ENCODE measurements around the gene TRPV2. TPM values are rescaled to one million over a fixed set of nuclear protein-coding genes. Genes with fewer than 3 reads are reported as not detected.
"Not testable (repeated sequence)": the region's sequence is repeated elsewhere in the genome, so short reads cannot be mapped to it uniquely, and the experiment has no call there.

Gene TRPV2
- polyA plus RNA-seq, 6 donors from 2014 or later, result 36.2 to 59.9 (median 44.0) TPM

GRCh38 chr17:16384557-16384956 lies 30.8 kb upstream of the TRPV2 start:
- H3K36me3 Mint-ChIP-seq, result peaks cover 7 to 21% of the 10 kb centered on the region in 2 donors
- peaks cover 0 to 3% (median 0%) of the 10 kb centered on the region in 7 donors for H3K9me3 Mint-ChIP-seq
- ATAC-seq (ENCODE audit: low read depth in 2 of 2) (no peak), DNase-seq (no peak)
- H3K27me3 Mint-ChIP-seq, result no peaks in the 10 kb centered on the region
- peak overlapping the region in 5 of 8 donors; percentile 13 to 71 (median 57) for H3K4me3 Mint-ChIP-seq
- H3K4me1 Mint-ChIP-seq, result peaks cover 39 to 51% (median 49%) of the 10 kb centered on the region in 3 donors
- H3K27ac Mint-ChIP-seq, result peak overlapping the region in 4 of 6 donors; percentile 58 to 83 (median 68)

DNA sequence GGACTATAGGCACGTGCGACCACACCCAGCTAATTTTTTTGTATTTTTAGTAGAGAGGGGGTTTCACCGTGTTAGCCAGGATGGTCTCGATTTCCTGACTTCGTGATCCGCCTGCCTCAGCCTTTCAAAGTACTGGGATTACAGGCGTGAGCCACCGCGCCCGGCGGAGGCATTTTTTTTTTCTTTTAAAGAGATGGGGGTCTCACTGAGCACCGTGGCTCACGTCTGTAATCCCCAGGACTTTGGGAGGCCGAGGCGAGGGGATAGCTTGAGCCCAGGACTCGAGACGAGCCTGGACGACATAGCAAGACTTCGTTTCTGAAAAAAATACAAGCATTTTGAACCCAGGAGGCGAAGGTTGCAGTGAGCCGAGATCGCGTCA lies 29.3 kb upstream of the TRPV2 start:
- not testable (repeated sequence) for DNase-seq; ATAC-seq (ENCODE audit: low read depth in 2 of 2); H3K9me3 Mint-ChIP-seq; H3K27me3 Mint-ChIP-seq
- Mint-ChIP-seq H3K36me3 (peaks cover 7 to 14% of the 10 kb centered on the region in 2 donors), H3K27ac (peak overlapping the region in 2 of 6 donors; percentile 54 to 93), H3K4me1 (peaks cover 30 to 47% (median 41%) of the 10 kb centered on the region in 3 donors), H3K4me3 (peak overlapping the region; percentile 86 to 95 (median 90))

- ATAC-seq (ENCODE audit: low read depth in 2 of 2), result no peak
- no peak for DNase-seq
- Mint-ChIP-seq H3K4me1 (peaks cover 6 to 7% (median 7%) of the 10 kb centered on the region in 3 donors), H3K27ac (no peak overlapping the region), H3K9me3 (no peaks in the 10 kb centered on the region), H3K4me3 (no peak overlapping the region), H3K36me3 (no peaks in the 10 kb centered on the region), H3K27me3 (no peaks in the 10 kb centered on the region)
Observed at GRCh38 chr17:16391451-16391850, 23.9 kb upstream of the TRPV2 start.

- not testable (repeated sequence) for DNase-seq, H3K27ac Mint-ChIP-seq, H3K9me3 Mint-ChIP-seq
Observed at GRCh38 chr17:16392491-16392890, 22.9 kb upstream of the TRPV2 start.

DNA sequence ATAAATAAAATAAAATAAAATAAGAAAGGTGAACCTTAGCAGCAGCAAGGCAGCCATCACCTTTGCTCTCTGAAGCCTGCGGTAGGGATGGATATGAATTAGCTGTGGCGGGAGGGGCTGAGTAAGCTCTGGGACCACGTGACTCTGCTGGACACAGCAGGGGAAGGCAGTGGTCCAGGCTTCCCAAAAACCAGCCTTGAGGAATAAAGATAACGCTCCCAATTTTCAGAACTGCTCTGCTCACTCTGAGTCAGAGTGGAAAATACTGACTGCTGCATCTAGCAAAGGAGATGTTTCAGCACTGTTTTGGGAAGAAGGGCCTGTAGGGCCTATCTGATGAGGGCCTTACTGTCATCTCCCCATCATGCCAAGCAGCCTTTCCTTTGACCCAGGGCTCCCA lies 19.5 kb upstream of the TRPV2 start:
- not testable (repeated sequence) for H3K9me3 Mint-ChIP-seq; ATAC-seq (ENCODE audit: low read depth in 2 of 2); DNase-seq; H3K4me1 Mint-ChIP-seq; H3K4me3 Mint-ChIP-seq; H3K27ac Mint-ChIP-seq; H3K36me3 Mint-ChIP-seq
- peaks cover 6 to 13% (median 8%) of the 10 kb centered on the region in 3 donors for H3K27me3 Mint-ChIP-seq

More at GRCh38 chr17:16392491-16392890, 22.9 kb upstream of the TRPV2 start:
- H3K4me1 Mint-ChIP-seq; ATAC-seq (ENCODE audit: low read depth in 2 of 2); H3K36me3 Mint-ChIP-seq; H3K4me3 Mint-ChIP-seq; H3K27me3 Mint-ChIP-seq: not testable (repeated sequence)

- not testable (repeated sequence) for H3K4me3 Mint-ChIP-seq; H3K9me3 Mint-ChIP-seq; H3K36me3 Mint-ChIP-seq; ATAC-seq (ENCODE audit: low read depth in 2 of 2); DNase-seq; H3K4me1 Mint-ChIP-seq
- Mint-ChIP-seq H3K27me3 (peaks cover 6 to 14% (median 8%) of the 10 kb centered on the region in 3 donors), H3K27ac (peak overlapping the region in 3 of 6 donors; percentile 24 to 85 (median 83))
Observed at GRCh38 chr17:16396693-16397092, 18.7 kb upstream of the TRPV2 start.

DNA sequence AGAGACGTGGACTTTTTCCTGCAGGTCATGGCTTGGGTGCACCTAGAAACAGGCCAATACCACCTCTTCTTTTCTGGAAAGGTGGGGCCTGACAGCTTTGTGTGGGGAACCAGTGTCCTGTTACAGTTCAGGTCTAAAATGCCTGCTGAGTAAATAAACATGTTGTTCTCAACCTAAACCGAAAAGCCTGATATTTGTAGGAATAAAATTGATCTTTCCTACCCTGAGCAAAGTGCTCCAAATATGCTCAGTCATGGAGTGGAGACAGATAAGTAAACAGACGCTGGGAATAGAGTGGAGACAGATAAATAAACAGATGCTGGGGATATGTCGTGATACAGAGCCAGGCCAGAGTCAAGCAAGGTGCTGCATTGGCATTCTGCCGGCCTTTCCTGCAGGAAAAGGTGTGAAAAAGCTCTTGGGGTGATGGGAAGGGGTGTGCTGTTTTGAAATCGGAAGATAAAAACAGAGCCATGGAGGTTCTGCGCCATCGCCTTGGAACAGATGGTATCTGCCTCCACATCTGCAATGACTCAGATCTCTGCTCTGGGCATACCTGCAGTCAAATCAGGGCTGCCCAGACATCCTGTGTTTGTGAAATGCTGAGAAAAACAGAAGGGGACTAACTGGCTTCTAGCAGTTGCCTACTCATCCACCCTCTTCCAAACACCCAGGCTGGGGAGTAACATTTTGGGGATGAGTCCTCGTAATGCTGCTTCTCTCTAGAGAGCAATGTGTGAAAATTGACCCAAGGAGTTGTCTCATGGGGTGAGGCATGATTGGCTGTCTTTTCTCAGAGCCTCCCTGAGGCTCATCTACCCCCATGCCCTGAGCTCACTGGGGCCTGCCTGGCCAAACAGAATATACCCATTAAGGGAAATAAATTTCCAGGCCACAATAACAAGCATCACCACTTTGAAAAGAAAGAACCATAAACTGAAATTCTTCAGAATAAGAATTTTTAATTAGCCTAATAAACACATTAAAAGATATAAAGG lies 16.8 kb upstream of the TRPV2 start:
- ATAC-seq (ENCODE audit: low read depth in 2 of 2) (peak; percentile 60 to 78), DNase-seq (no peak)
- Mint-ChIP-seq H3K4me3 (peak overlapping the region in 2 of 8 donors; percentile 6 to 32), H3K4me1 (peaks cover 5 to 9% (median 6%) of the 10 kb centered on the region in 3 donors), H3K9me3 (no peaks in the 10 kb centered on the region), H3K27ac (peak overlapping the region in 2 of 6 donors; percentile 32 to 54), H3K36me3 (no peaks in the 10 kb centered on the region), H3K27me3 (peaks cover 6 to 19% (median 11%) of the 10 kb centered on the region in 3 donors)

DNA sequence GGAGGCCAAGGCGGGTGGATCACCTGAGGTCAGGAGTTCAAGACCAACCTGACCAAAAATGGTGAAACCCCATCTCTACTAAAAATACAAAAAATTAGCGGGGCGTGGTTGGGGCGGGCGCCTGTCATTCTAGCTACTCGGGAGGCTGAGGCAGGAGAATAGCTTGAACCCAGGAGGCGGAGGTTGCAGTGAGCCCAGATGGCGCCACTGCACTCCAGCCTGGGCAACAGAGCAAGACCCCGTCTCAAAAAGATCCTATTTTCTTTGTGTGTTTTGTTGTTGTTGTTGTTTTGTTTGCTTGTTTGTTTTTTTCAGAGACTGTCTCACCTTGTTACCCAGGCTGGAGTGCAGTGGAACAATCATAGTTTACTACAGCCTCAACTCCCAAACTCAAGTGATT lies 11.5 kb upstream of the TRPV2 start:
- Mint-ChIP-seq H3K27me3 (peaks cover 11 to 47% (median 25%) of the 10 kb centered on the region in 3 donors), H3K4me1 (peaks cover 9 to 15% (median 15%) of the 10 kb centered on the region in 3 donors)
- not testable (repeated sequence) for H3K4me3 Mint-ChIP-seq; H3K36me3 Mint-ChIP-seq; DNase-seq; H3K9me3 Mint-ChIP-seq; H3K27ac Mint-ChIP-seq; ATAC-seq (ENCODE audit: low read depth in 2 of 2)

DNA sequence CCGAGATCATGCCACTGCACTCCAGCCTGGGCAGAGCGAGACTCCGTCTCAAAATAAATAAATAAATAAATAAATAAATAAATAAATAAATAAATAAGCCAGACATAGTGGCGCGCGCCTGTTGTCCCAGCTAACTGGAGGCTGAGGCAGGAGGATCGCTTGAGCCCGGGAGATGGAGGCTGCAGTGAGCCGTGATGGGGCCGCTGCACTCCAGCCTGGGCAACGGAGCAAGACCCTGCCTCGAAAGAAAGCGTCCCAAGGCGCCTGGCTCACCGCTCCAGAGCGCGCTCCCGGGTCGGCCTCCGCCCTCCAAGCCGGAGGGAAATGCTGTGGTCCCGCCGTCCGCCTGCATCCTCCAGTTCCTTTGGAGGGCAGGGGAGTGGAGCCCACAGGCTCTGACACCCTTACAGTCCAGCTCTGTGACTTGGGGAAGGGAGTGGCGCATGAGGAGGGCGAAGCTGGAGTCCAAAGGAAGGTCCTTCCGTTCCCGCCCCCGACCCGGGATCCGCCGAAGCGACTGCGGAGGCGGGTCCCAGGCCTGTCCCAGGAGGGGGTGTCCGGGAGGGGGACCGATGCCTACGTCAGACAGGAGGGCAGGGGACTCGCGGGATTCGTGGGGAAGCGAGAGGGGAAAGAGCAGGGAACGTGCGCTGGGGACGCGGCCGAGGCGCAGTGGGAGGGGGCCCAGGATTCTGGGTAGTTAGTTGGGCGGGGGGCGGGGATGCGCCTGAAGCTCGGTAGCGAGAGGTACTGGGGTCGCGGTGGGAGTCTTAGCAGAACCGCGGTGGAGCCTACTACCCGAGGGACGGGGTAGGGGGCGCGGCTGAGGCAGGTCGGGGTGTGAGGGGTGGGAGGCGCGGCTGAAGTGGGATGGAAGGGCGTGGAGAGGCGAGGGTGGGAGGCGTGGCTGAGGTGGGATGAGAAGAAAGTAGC lies 8.4 kb upstream of the TRPV2 start:
- Mint-ChIP-seq H3K36me3 (no peaks in the 10 kb centered on the region), H3K4me1 (peaks cover 9 to 18% (median 14%) of the 10 kb centered on the region in 3 donors), H3K9me3 (no peaks in the 10 kb centered on the region), H3K27me3 (peaks cover 9 to 40% (median 24%) of the 10 kb centered on the region in 3 donors), H3K27ac (peak overlapping the region in 1 of 6 donors; percentile 82), H3K4me3 (peak overlapping the region in 7 of 8 donors; percentile 28 to 78 (median 47))
- ATAC-seq (ENCODE audit: low read depth in 2 of 2) (peak in 1 of 2 donors; percentile 25), DNase-seq (no peak)

DNA sequence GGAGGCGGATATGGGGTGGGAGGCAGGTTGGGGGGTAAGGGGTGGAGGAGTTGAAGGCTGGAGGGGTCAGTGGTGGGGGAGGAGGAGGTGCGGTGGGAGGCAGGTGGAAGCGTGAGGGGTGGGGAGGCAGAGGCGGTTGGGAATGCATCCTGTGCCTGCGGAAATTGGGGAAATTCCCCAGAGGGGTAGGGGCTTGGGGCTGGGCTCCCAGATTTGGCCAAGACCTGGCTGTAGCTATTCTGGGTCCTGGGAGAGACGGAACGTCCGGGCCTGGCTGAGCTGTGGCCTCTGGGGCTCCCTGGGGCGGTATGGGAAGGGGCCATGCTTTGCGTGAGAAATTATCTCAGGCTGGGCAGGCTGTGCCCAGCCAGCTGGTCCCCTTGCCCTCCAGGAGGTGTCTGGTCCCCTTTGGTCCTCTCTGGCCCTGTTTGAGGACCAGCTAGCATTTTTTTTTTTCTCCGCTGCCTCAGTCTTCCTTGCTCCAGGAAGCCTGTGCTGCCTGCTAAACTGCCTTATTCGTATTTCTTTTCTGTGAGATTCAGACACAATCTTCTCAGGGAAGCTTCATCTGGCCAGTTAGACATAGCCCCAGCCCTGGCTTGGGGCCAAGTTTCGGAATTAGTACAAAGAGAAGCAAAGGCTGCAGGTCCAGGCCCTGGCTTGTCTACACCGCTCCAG lies 7.3 kb upstream of the TRPV2 start:
- no peak for DNase-seq
- Mint-ChIP-seq H3K4me3 (peak overlapping the region; percentile 27 to 66 (median 49)), H3K36me3 (no peaks in the 10 kb centered on the region), H3K4me1 (peaks cover 9 to 18% (median 14%) of the 10 kb centered on the region in 3 donors), H3K9me3 (no peaks in the 10 kb centered on the region), H3K27me3 (peaks cover 8 to 35% (median 24%) of the 10 kb centered on the region in 3 donors), H3K27ac (peak overlapping the region in 2 of 6 donors; percentile 7 to 70)
- ATAC-seq (ENCODE audit: low read depth in 2 of 2), result peak; percentile 40 to 82

GRCh38 chr17:16417399-16417798 lies 2.0 kb downstream of the TRPV2 start:
- ATAC-seq (ENCODE audit: low read depth in 2 of 2), result no peak
- Mint-ChIP-seq H3K9me3 (no peaks in the 10 kb centered on the region), H3K27me3 (no peaks in the 10 kb centered on the region), H3K27ac (peak overlapping the region in 4 of 6 donors; percentile 92 to 99 (median 98)), H3K36me3 (no peaks in the 10 kb centered on the region), H3K4me3 (peak overlapping the region in 5 of 8 donors; percentile 54 to 97 (median 90)), H3K4me1 (peaks cover 27 to 54% (median 38%) of the 10 kb centered on the region in 3 donors)
- no peak for DNase-seq

- no peak for ATAC-seq (ENCODE audit: low read depth in 2 of 2)
- no peaks in the 10 kb centered on the region for H3K9me3 Mint-ChIP-seq
- peak overlapping the region in 3 of 6 donors; percentile 16 to 50 (median 50) for H3K27ac Mint-ChIP-seq
- H3K4me1 Mint-ChIP-seq, result peaks cover 27 to 54% (median 38%) of the 10 kb centered on the region in 3 donors
- H3K36me3 Mint-ChIP-seq, result no peaks in the 10 kb centered on the region
- H3K27me3 Mint-ChIP-seq, result no peaks in the 10 kb centered on the region
- peak overlapping the region in 5 of 8 donors; percentile 26 to 69 (median 51) for H3K4me3 Mint-ChIP-seq
- DNase-seq, result no peak
Observed at GRCh38 chr17:16417896-16418684, 2.7 kb downstream of the TRPV2 start.

Data from naive B cell (primary cell).